Liver (tissue), 9 donors: ENCODE data around the gene COX18. TPM values are rescaled to one million over a fixed set of nuclear protein-coding genes. Genes with fewer than 3 reads are reported as not detected.
A peak's percentile ranks its signal among the peaks of the same experiment; 100 is the strongest.

ENCODE experiments used
- DNase-seq: peaks from one replicate; pipeline ENCODE4 v3.0.0-alpha.2; 2017; ENCODE audit warnings: low spot score
- H3K27ac ChIP-seq, 2 donors: one replicate each; pipeline ENCODE4 v1.7.0; 2013; ENCODE audit warnings: inconsistent platforms in 2 of 2, low read length in 2 of 2, control low read depth in 1 of 2, low read depth in 1 of 2, mild to moderate bottlenecking in 1 of 2
- H3K27me3 ChIP-seq, 4 donors: one replicate each; pipeline versions ENCODE4 v1.6.1 to v1.7.0; 2013; ENCODE audit warnings: low read length in 3 of 4, inconsistent platforms in 1 of 4, mild to moderate bottlenecking in 1 of 4, moderate library complexity in 1 of 4; ENCODE audit not compliant: control insufficient read depth in 4 of 4, insufficient read depth in 4 of 4
- H3K36me3 ChIP-seq, 4 donors: one replicate each; pipeline versions ENCODE4 v1.6.1 to v1.7.0; 2013; ENCODE audit warnings: low read length in 3 of 4, mild to moderate bottlenecking in 3 of 4, low read depth in 1 of 4, moderate library complexity in 1 of 4; ENCODE audit not compliant: control insufficient read depth in 4 of 4, insufficient read depth in 3 of 4
- H3K4me1 ChIP-seq, 4 donors: one replicate each; pipeline versions ENCODE4 v1.6.1 to v1.7.0; 2013; ENCODE audit warnings: low read length in 3 of 4, mild to moderate bottlenecking in 3 of 4, moderate library complexity in 1 of 4; ENCODE audit not compliant: control insufficient read depth in 4 of 4, insufficient read depth in 4 of 4
- H3K4me3 ChIP-seq, 3 donors: one replicate each; pipeline versions ENCODE4 v1.6.1 to v1.7.0; 2013; ENCODE audit warnings: low read length in 3 of 3, control low read depth in 1 of 3, low read depth in 1 of 3, mild to moderate bottlenecking in 1 of 3
- H3K9ac ChIP-seq, 2 donors: one replicate each; pipeline ENCODE4 v1.7.0; 2013; ENCODE audit warnings: low read length in 2 of 2, mild to moderate bottlenecking in 2 of 2, moderate library complexity in 2 of 2, control low read depth in 1 of 2, low read depth in 1 of 2
- H3K9me3 ChIP-seq, 4 donors: one replicate each; pipeline versions ENCODE4 v1.6.1 to v1.7.0; 2013; ENCODE audit warnings: low read length in 3 of 4; ENCODE audit not compliant: control insufficient read depth in 4 of 4
- ATF3 ChIP-seq: IDR thresholded peaks from 2 replicates; pipeline ENCODE4 v1.6.1; 2016; ENCODE audit warnings: antibody characterized with exemption
- EGR1 ChIP-seq, 2 donors: IDR thresholded peaks; 2 replicates each; pipeline ENCODE4 v1.6.1; 2016 to 2018; ENCODE audit warnings: antibody characterized with exemption in 2 of 2, low read depth in 2 of 2
- GABPA ChIP-seq, 2 donors: IDR thresholded peaks in 1 of 2; conservative IDR thresholded peaks in 1 of 2; 2 replicates each; pipeline ENCODE4 v1.6.1; 2016; ENCODE audit warnings: antibody characterized with exemption in 2 of 2, mild to moderate bottlenecking in 1 of 2, moderate library complexity in 1 of 2
- JUND ChIP-seq, 2 donors: IDR thresholded peaks; 2 replicates each; pipeline ENCODE4 v1.6.1; 2016; ENCODE audit warnings: antibody characterized with exemption in 2 of 2
- MAX ChIP-seq: IDR thresholded peaks from 2 replicates; pipeline ENCODE4 v1.6.1; 2016; ENCODE audit warnings: antibody characterized with exemption
- NR2F2 ChIP-seq: IDR thresholded peaks from 2 replicates; pipeline ENCODE4 v1.6.1; 2016; ENCODE audit warnings: antibody characterized with exemption
- RAD21 ChIP-seq, 2 donors: IDR thresholded peaks; 2 replicates each; pipeline ENCODE4 v1.6.1; 2016; ENCODE audit warnings: antibody characterized with exemption in 2 of 2, mild to moderate bottlenecking in 2 of 2
- REST ChIP-seq: IDR thresholded peaks from 2 replicates; pipeline ENCODE4 v1.6.1; 2016; ENCODE audit warnings: antibody characterized with exemption, mild to moderate bottlenecking
- SP1 ChIP-seq: IDR thresholded peaks from 2 replicates; pipeline ENCODE4 v1.6.1; 2018; ENCODE audit warnings: antibody characterized with exemption, mild to moderate bottlenecking
- TAF1 ChIP-seq: conservative IDR thresholded peaks from 2 replicates; pipeline ENCODE4 v1.6.1; 2016; ENCODE audit warnings: antibody characterized with exemption, mild to moderate bottlenecking
- ZBTB33 ChIP-seq: IDR thresholded peaks from 2 replicates; pipeline ENCODE4 v1.6.1; 2016; ENCODE audit warnings: antibody characterized with exemption
- WGBS: extraction: QIAGEN DNeasy Blood & Tissue Kit; methylation state at CpG from one replicate; pipeline ENCODE4 v1.1.7; 2013; 5-methylcytosine and 5-hydroxymethylcytosine counted together
- polyA plus RNA-seq, 2 donors: library from polyadenylated mRNA; stranded (reverse) in 1 of 2; unstranded in 1 of 2; fragments of 200-250 nt in 1 of 2; fragments of >200 nt in 1 of 2; fragmentation: Nextera tagmentation in 1 of 2; extraction: Ambion mirVana in 1 of 2; gene quantifications; one replicate each; pipeline versions ENCODE4 v1.2.1 to v1.2.3, GENCODE V29; 2013 to 2015
- total RNA-seq, 2 donors: library from RNA; depleted of rRNA; stranded (reverse); fragments of >200 nt; gene quantifications; one replicate each; pipeline ENCODE4 v1.2.3, GENCODE V29; 2014
- donor health status: healthy.
- donor health status: healthy.
- donor health status: healthy.
- donor health status: healthy.
- donor health status: healthy.

COX18 gene
- total and polyA plus RNA-seq, 4 donors, result 6.2 to 27.3 (median 18.4) TPM

DNA sequence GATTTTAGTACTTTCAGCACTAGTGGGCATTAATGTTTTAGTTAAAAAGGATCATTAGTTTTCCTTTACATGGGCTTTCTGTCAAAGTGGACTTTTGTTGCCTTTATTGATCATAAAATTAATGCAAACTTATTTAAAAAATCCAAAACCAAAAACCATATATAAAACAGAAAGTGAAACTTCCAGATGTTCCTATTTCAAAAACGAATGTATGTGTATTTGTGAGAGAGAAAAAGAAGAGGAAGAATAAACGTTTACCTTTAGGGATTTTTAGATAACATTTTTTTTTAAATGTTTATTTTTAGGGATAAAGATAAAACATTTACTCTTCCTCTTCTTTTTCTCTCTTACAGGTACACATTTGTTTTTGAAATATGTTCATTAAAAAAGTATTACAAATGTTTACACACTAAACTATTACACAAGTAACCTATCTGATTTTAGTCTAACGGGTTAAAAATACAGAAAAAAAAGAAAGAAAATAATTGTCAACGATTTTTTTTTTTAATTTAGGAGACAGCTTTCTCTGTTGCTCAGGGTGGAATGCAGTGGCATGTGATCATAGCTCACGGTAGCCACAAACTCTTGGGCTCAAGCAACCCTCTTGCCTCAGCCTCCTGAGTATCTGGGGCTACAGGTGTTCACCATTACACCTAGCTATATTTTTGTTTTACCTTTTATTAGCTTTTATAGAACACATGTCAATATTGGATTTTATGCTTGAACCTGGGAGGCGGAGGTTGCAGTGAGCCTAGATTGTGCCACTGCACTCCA lies 16.8 kb upstream of the COX18 start:
- no peaks in the 10 kb centered on the region for H3K27me3 ChIP-seq
- H3K36me3 ChIP-seq, result peaks cover 4 to 25% (median 15%) of the 10 kb centered on the region in 4 donors
- no peak for DNase-seq
- no peak for TF ChIP-seq ZBTB33
- no peak for TF ChIP-seq TAF1
- no peak for TF ChIP-seq NR2F2
- TF ChIP-seq GABPA (IDR thresholded peaks at IDR 0.05 in 1 of 2, conservative IDR thresholded peaks at IDR 0.05 in 1 of 2), result no peak
- WGBS, result 21% methylated on average over 6 of the region's 6 CpGs
- peak overlapping the region in 1 of 2 donors; percentile 64 for H3K9ac ChIP-seq
- no peaks in the 10 kb centered on the region for H3K9me3 ChIP-seq
- H3K27ac ChIP-seq, result peak overlapping the region; percentile 4 to 20
- H3K4me1 ChIP-seq, result peaks cover 0 to 7% (median 0%) of the 10 kb centered on the region in 4 donors
- H3K4me3 ChIP-seq, result peak overlapping the region in 1 of 3 donors; percentile 32

GRCh38 chr4:73080789-73081188 lies 11.3 kb upstream of the COX18 start:
- WGBS, result 91% methylated on average over 3 of the region's 3 CpGs

More at GRCh38 chr4:73080789-73081188, 11.3 kb upstream of the COX18 start:
- no peak overlapping the region for H3K4me3 ChIP-seq
- H3K9me3 ChIP-seq, result no peaks in the 10 kb centered on the region
- no peak for TF ChIP-seq JUND (IDR thresholded peaks at IDR 0.05)
- TF ChIP-seq REST, result no peak
- TF ChIP-seq SP1, result no peak
- no peak for TF ChIP-seq RAD21 (IDR thresholded peaks at IDR 0.05)
- no peak for TF ChIP-seq ATF3
- TF ChIP-seq MAX, result no peak
- TF ChIP-seq EGR1 (IDR thresholded peaks at IDR 0.05; ENCODE audit: low read depth in 2 of 2), result no peak
- H3K27ac ChIP-seq, result no peak overlapping the region
- no peak overlapping the region for H3K9ac ChIP-seq
- peaks cover 8 to 37% (median 34%) of the 10 kb centered on the region in 4 donors for H3K36me3 ChIP-seq
- no peaks in the 10 kb centered on the region for H3K4me1 ChIP-seq
- H3K27me3 ChIP-seq, result no peaks in the 10 kb centered on the region
- DNase-seq, result no peak
